ENCODE results near the gene ISOC2.

DNA sequence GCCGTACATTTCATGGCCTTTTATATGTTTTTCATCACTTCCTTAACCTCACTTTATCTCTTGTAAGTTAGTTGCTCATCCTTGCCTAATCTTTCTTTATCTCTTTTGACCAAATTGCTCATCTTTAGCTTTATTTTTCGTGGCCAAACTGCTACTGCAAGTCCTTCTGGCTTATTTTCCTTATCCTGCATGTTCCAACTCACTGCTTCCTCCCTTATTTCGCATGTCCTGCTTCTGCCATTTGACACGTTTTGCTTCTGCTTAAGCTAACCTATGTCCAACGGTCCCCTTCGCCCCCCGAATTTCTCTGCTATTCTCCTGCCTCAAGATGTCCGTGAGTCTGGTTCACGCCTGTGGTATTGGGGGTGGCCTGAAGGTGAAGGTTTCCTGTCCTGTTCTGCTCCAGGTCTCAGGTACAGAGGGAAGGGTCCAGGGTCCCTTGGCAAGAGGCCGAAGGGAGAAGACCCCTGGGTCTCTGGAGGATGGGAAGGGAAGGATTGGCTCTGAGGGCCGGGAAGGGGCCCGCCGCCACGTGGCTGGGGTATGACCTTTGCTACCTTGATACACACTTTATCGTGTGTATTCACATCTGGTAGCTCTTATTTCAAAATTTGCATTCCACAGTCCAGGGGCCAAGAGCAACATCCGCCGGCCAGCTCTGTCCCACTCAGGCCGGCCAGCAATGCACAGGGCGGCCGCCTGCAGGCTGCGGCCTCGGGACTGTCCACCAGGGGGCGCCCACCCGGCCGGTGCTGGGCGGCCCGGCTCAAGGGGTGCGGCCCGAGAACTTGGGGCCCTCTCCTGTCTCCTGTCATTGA lies 6.0 kb upstream of the ISOC2 start:
- TF ChIP-seq, protein P1, sequence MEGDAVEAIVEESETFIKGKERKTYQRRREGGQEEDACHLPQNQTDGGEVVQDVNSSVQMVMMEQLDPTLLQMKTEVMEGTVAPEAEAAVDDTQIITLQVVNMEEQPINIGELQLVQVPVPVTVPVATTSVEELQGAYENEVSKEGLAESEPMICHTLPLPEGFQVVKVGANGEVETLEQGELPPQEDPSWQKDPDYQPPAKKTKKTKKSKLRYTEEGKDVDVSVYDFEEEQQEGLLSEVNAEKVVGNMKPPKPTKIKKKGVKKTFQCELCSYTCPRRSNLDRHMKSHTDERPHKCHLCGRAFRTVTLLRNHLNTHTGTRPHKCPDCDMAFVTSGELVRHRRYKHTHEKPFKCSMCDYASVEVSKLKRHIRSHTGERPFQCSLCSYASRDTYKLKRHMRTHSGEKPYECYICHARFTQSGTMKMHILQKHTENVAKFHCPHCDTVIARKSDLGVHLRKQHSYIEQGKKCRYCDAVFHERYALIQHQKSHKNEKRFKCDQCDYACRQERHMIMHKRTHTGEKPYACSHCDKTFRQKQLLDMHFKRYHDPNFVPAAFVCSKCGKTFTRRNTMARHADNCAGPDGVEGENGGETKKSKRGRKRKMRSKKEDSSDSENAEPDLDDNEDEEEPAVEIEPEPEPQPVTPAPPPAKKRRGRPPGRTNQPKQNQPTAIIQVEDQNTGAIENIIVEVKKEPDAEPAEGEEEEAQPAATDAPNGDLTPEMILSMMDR (IDR thresholded peaks at IDR 0.05; ENCODE audit: borderline replicate concordance, extremely low read depth, low read length, poor library complexity, severe bottlenecking) = peak; percentile 95
- no peak for TF ChIP-seq EZH2 (IDR thresholded peaks at IDR 0.05; ENCODE audit: borderline replicate concordance, low read depth, low read length, severe bottlenecking)

All from DND-41 (cell line).